K562 (cell line): Measurements from ENCODE around the gene TGOLN2. TPM values are rescaled to one million over a fixed set of nuclear protein-coding genes. Genes with fewer than 3 reads are reported as not detected.

Experiments
- ATAC-seq: fragments of 200-7000 bp; cut with Tn5 transposase; 3 replicates; pipeline ENCODE4 v1.9.1; 2020; ENCODE audit warnings: moderate library complexity
- BruUV-seq: library from RNA; stranded (reverse); fragments of 400-500 nt; replicated peaks from 2 replicates; lab custom pipeline; 2021; lab: Mats Ljungman, UMichigan
- CTCF ChIA-PET: fragments of 300-600 bp; formaldehyde crosslinking; extraction: SDS; loops from one replicate; lab custom pipeline; 2021; ENCODE audit warnings: low intra/inter-chr PET ratio; lab: Yijun Ruan, JAX
- POLR2A ChIA-PET: fragments of 300-600, 350-650 bp; sonication (Branson Sonifier 250); formaldehyde crosslinking; extraction: SDS; loops from one replicate; lab custom pipeline; 2021; ENCODE audit warnings: antibody characterized with exemption, inconsistent platforms; lab: Yijun Ruan, JAX
- DNase-seq, 4 experiments: peaks; one replicate each; pipeline versions ENCODE4 v3.0.0 to v3.0.0-alpha.2; 2011 to 2018; ENCODE audit warnings: low spot score in 3 of 4, mixed read lengths in 3 of 4; ENCODE audit errors: extremely low read depth in 1 of 4
- FAIRE-seq: peaks from 2 replicates; lab custom pipeline; 2011; peaks lifted over from hg19 to GRCh38; lab: Jason Lieb, UNC
- H2AFZ ChIP-seq: 2 replicates; pipeline ENCODE4 v1.6.0; 2011; ENCODE audit warnings: low read depth, low read length, control low read depth, inconsistent platforms
- H3K27ac ChIP-seq: fragments of 200-600 bp; 3 replicates; pipeline ENCODE4 v1.8.0; 2011; ENCODE audit warnings: low read depth, mild to moderate bottlenecking, control low read depth, inconsistent platforms, low read length, moderate library complexity, mixed read lengths; ENCODE audit errors: extremely low read depth
- H3K27me3 ChIP-seq, 2 experiments: fragments of 300-600 bp in 1 of 2; 2 replicates in 1 of 2; 3 replicates in 1 of 2; pipeline versions ENCODE4 v1.6.0 to v1.8.0; 2011; ENCODE audit warnings: inconsistent platforms in 2 of 2, low read length in 2 of 2, mild to moderate bottlenecking in 1 of 2, mixed read lengths in 1 of 2, moderate library complexity in 1 of 2; ENCODE audit not compliant: control insufficient read depth in 2 of 2, insufficient read depth in 2 of 2
- H3K36me3 ChIP-seq: fragments of 300-600 bp; 3 replicates; pipeline ENCODE4 v1.8.0; 2011; ENCODE audit warnings: mild to moderate bottlenecking, low read length, inconsistent platforms; ENCODE audit not compliant: control insufficient read depth, insufficient read depth
- H3K4me1 ChIP-seq, 2 experiments: fragments of 200-600 bp in 1 of 2; replicated peaks in 1 of 2; 2 replicates in 1 of 2; 3 replicates in 1 of 2; pipeline versions ENCODE4 v1.5.1 to v1.8.0; 2011; ENCODE audit warnings: inconsistent platforms in 2 of 2, low read length in 2 of 2, mild to moderate bottlenecking in 1 of 2, mixed read lengths in 1 of 2, moderate library complexity in 1 of 2; ENCODE audit not compliant: control insufficient read depth in 2 of 2, insufficient read depth in 2 of 2
- H3K4me2 ChIP-seq: 2 replicates; pipeline ENCODE4 v1.6.1; 2011; ENCODE audit warnings: low read length, control low read depth, inconsistent platforms, mixed read lengths; ENCODE audit not compliant: insufficient read depth
- H3K4me3 ChIP-seq: fragments of 200-600 bp; sonication (generic), shearing (Covaris generic); 2 replicates; pipeline ENCODE4 v1.5.1; 2016; ENCODE audit warnings: control low read depth, inconsistent platforms
- H3K79me2 ChIP-seq: fragments of 200-600 bp; 3 replicates; pipeline ENCODE4 v1.8.0; 2011; ENCODE audit warnings: low read length, inconsistent platforms; ENCODE audit not compliant: control insufficient read depth, insufficient read depth
- H3K9ac ChIP-seq, 2 experiments: 2 replicates each; pipeline versions ENCODE4 v1.6.0 to v1.6.1; 2011; ENCODE audit warnings: low read depth in 2 of 2, low read length in 2 of 2, control low read depth in 1 of 2, inconsistent platforms in 1 of 2, mild to moderate bottlenecking in 1 of 2, mixed read lengths in 1 of 2; ENCODE audit not compliant: insufficient read depth in 1 of 2
- H3K9me1 ChIP-seq: one replicate; pipeline ENCODE4 v1.6.0; 2011; ENCODE audit warnings: inconsistent platforms, mild to moderate bottlenecking, low read length, moderate library complexity; ENCODE audit not compliant: control insufficient read depth, insufficient read depth
- H3K9me3 ChIP-seq: replicated peaks from 2 replicates; pipeline ENCODE4 v1.5.1; 2011; ENCODE audit warnings: low read depth, low read length, inconsistent platforms; ENCODE audit not compliant: control insufficient read depth, insufficient read depth
- H4K20me1 ChIP-seq: replicated peaks from 2 replicates; pipeline ENCODE4 v1.6.1; 2011; ENCODE audit warnings: low read length, inconsistent platforms, mixed read lengths; ENCODE audit not compliant: control insufficient read depth, insufficient read depth
- CSDE1 ChIP-seq, 2 experiments: fragments of 450-650 bp; IDR thresholded peaks; 2 replicates each; pipeline ENCODE4 v1.6.1; 2016; ENCODE audit warnings: mild to moderate bottlenecking in 1 of 2
- KLF6 ChIP-seq: fragments of 250-450 bp; sonication (Bioruptor Pico); IDR thresholded peaks from 2 replicates; pipeline ENCODE4 v1.4.0; 2020; ENCODE audit warnings: mild to moderate bottlenecking, moderate library complexity, borderline replicate concordance
- WGBS: fragments of 100-300 bp; shearing (Covaris generic); methylation state at CpG from one replicate; pipeline ENCODE4 v1.1.6; 2016; ENCODE audit warnings: low coverage, mixed read lengths; ENCODE audit not compliant: insufficient coverage; ENCODE audit errors: missing lambda C conversion rate; 5-methylcytosine and 5-hydroxymethylcytosine counted together
- in situ Hi-C: fragments of 300-500 bp; cut with MboI; formaldehyde crosslinking; loops from 4 replicates; pipeline ENCODE4 v1.15.0; 2018; ENCODE audit warnings: inconsistent platforms, mixed read lengths
- intact Hi-C: fragments of 100-400 bp; cut with micrococcal nuclease; formaldehyde crosslinking; loops from 2 replicates; pipeline ENCODE4 v1.14.2; 2022
- polyA plus RNA-seq, 8 experiments: library from polyadenylated mRNA; depleted of rRNA in 4 of 8; stranded (reverse) in 5 of 8; unstranded in 3 of 8; fragments of >200 nt; fragmentation: Nextera tagmentation in 2 of 8; fragmentation: Illumina TruSeq in 1 of 8; extraction: Ambion mirVana in 2 of 8; extraction: Trizol in 1 of 8; gene quantifications; 2 replicates each; pipeline versions ENCODE4 v1.2.1 to v1.2.3, GENCODE V29; 2011 to 2014; ENCODE audit warnings: inconsistent platforms in 1 of 8, missing spikeins in 1 of 8
- total RNA-seq, 7 experiments: library from RNA; depleted of rRNA in 6 of 7; stranded (reverse); fragments of >200 nt in 6 of 7; fragmentation: Illumina TruSeq in 2 of 7; extraction: Trizol in 2 of 7; gene quantifications; 2 replicates each; pipeline versions ENCODE4 v1.2.1 to v1.2.3, GENCODE V29; 2011 to 2021; ENCODE audit warnings: low replicate concordance in 1 of 7
- TF ChIP-seq, protein P1 (sequence below): fragments of 450-650 bp; IDR thresholded peaks from 2 replicates; pipeline ENCODE4 v1.7.1; 2018; ENCODE audit warnings: mild to moderate bottlenecking, low read depth; ENCODE audit not compliant: partially characterized antibody
- TF ChIP-seq, protein P2 (sequence below), 2 experiments: IDR thresholded peaks; 2 replicates each; pipeline ENCODE4 v1.6.1; 2011; ENCODE audit warnings: borderline replicate concordance in 1 of 2, control low read depth in 1 of 2, low read depth in 1 of 2, low read length in 1 of 2, mild to moderate bottlenecking in 1 of 2, mixed read lengths in 1 of 2, moderate library complexity in 1 of 2; ENCODE audit not compliant: insufficient read depth in 1 of 2, insufficient read length in 1 of 2, poor library complexity in 1 of 2, severe bottlenecking in 1 of 2; ENCODE audit errors: extremely low read depth in 1 of 2

Gene TGOLN2
- total and polyA plus RNA-seq, 9 of the 15 experiments (the other 6 are each of a cell fraction or from before 2014, with no cell fraction given) = 13.0 to 66.5 (median 35.9) TPM

DNA sequence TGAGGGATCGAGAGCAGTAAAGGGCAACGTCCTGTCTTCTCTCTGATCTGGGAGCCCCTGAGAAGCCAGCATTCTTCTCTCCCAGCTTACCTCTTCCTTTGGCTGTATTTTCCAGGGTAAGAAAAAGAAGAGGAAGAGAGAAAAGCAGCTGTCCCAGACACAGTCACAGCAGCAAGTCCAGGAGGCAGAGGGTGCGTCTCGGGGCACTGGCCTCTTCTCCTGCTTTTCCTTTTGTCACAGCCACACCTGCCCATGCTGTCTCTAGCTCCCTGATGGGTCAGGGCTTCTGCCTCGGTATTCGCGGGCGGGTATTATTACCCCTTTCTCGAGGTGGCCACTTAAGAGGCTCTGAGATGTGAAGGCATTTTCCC lies 20.3 kb downstream of the TGOLN2 start (continued):
- TF ChIP-seq, protein P1, sequence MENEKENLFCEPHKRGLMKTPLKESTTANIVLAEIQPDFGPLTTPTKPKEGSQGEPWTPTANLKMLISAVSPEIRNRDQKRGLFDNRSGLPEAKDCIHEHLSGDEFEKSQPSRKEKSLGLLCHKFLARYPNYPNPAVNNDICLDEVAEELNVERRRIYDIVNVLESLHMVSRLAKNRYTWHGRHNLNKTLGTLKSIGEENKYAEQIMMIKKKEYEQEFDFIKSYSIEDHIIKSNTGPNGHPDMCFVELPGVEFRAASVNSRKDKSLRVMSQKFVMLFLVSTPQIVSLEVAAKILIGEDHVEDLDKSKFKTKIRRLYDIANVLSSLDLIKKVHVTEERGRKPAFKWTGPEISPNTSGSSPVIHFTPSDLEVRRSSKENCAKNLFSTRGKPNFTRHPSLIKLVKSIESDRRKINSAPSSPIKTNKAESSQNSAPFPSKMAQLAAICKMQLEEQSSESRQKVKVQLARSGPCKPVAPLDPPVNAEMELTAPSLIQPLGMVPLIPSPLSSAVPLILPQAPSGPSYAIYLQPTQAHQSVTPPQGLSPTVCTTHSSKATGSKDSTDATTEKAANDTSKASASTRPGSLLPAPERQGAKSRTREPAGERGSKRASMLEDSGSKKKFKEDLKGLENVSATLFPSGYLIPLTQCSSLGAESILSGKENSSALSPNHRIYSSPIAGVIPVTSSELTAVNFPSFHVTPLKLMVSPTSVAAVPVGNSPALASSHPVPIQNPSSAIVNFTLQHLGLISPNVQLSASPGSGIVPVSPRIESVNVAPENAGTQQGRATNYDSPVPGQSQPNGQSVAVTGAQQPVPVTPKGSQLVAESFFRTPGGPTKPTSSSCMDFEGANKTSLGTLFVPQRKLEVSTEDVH = no peak
- TF ChIP-seq CSDE1 (IDR thresholded peaks at IDR 0.05) = no peak

DNA sequence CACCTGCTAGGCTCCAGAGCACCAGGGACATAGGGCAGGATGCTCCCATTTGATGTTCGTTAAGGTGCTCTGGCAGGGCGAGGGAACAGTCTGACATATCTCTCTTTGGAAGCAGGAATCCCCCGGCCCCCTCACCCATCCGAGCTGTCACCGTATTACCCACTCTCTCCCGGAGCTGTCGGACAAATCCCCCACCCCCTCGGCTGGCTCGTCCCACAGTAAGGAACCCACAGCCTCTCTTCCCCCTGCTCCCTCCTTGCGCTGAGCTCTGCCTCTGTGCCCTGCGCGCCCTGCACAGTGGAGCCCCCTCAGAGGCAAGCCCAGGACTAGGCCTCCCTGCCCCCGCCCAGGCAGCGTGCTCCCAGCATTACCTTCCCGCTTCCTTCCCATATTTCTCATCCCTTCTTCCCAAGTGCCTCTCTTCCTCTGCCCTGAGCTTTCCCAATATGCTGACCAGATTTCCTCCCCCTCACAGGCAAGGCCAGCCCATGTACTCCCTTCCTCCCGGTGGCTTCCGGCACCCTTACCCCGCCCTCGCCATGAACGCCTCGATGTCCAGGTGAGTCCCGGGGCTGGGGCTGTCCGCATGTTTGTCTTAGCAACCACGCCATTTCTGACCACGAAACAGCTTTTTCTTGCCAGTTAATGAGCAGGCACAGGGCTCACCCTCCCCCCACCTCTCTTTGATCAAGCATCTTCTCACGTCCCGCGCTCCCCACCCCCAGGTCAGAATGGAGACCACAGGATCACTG lies 23.8 kb downstream of the TGOLN2 start:
- no peak overlapping the region for H2AFZ ChIP-seq
- H3K27ac ChIP-seq = no peak overlapping the region
- no peaks in the 10 kb centered on the region for H3K9me1 ChIP-seq
- ATAC-seq (no peak), DNase-seq (peak in 1 of 4 experiments; percentile 34), FAIRE-seq (no peak)
- H3K79me2 ChIP-seq = no peaks in the 10 kb centered on the region
- intact Hi-C loops = no loop called here
- in situ Hi-C loops = loop anchor here (10.0 kb wide), 1 partner anchor 379 kb away; no protein-coding TSS in a partner anchor
- no peaks in the 10 kb centered on the region for H3K9me3 ChIP-seq
- ChIA-PET CTCF (no interaction called here), POLR2A (interaction anchor here (0.6 to 0.9 kb wide), 3 partner anchors 11 to 289 kb away, joined by 3 read pairs; no protein-coding TSS in a partner anchor)
- TF ChIP-seq KLF6 (CRISPR knock-in tag) = no peak
- TF ChIP-seq, protein P2, sequence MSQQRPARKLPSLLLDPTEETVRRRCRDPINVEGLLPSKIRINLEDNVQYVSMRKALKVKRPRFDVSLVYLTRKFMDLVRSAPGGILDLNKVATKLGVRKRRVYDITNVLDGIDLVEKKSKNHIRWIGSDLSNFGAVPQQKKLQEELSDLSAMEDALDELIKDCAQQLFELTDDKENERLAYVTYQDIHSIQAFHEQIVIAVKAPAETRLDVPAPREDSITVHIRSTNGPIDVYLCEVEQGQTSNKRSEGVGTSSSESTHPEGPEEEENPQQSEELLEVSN (IDR thresholded peaks at IDR 0.05; ENCODE audit: borderline replicate concordance in 1 of 2, extremely low read depth in 1 of 2, insufficient read depth in 1 of 2, insufficient read length in 1 of 2, low read depth in 1 of 2, low read length in 1 of 2, poor library complexity in 1 of 2, severe bottlenecking in 1 of 2) = peak in 1 of 2 experiments; percentile 9
- H3K36me3 ChIP-seq = no peaks in the 10 kb centered on the region
- H3K4me3 ChIP-seq = no peak overlapping the region
- WGBS = 14% methylated on average over 26 of the region's 28 CpGs
- no peak overlapping the region; the same call in 1 of the 2 replicates for H3K4me2 ChIP-seq
- BruUV-seq = no TSS peak
- H3K9ac ChIP-seq = no peak overlapping the region
- H4K20me1 ChIP-seq = no peaks in the 10 kb centered on the region; the same call in 1 of the 2 replicates
- H3K4me1 ChIP-seq = peaks cover 9 to 24% of the 10 kb centered on the region in 2 experiments; a peak in 4 of 5 replicates
- H3K27me3 ChIP-seq = peaks cover 22 to 48% of the 10 kb centered on the region in 2 experiments; a peak in 4 of 5 replicates
